OCI-LY1 (cell line): ENCODE data around the gene DACT2.

Source experiments
- EZH2 ChIP-seq: fragments of 200-600 bp; sonication (generic), shearing (Covaris generic); IDR thresholded peaks from 2 replicates; pipeline ENCODE4 v1.8.0; 2017; ENCODE audit warnings: borderline replicate concordance, mixed run types, mild to moderate bottlenecking, antibody characterized with exemption, low read length, moderate library complexity, mixed read lengths
- TF ChIP-seq, protein P1 (sequence below): fragments of 200-600 bp; sonication (generic), shearing (Covaris generic); IDR thresholded peaks from 2 replicates; pipeline ENCODE4 v1.5.1; 2017; ENCODE audit warnings: mild to moderate bottlenecking, antibody characterized with exemption, low read length, moderate library complexity, mixed read lengths

DNA sequence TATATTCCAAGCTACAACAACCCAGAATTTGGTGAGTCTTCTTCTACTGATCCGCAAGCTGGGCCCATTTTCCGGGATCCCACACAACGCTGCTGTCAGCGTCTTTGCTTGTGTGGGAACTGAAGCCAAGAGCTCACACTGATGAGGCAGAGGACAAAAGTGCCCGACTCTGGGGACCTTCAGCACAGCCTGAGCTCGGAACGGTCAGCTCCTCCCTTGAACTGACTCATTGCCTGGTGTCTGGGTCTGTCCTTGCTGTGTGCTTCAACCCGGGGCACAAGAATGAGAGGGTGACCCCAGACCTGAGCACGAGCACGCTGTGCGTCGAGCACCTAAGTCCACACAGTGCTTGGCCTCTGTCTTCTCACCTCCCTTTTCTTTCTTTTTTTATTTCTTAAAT is 33.5 kb downstream of the DACT2 start:
- TF ChIP-seq EZH2: no peak
- TF ChIP-seq, protein P1, sequence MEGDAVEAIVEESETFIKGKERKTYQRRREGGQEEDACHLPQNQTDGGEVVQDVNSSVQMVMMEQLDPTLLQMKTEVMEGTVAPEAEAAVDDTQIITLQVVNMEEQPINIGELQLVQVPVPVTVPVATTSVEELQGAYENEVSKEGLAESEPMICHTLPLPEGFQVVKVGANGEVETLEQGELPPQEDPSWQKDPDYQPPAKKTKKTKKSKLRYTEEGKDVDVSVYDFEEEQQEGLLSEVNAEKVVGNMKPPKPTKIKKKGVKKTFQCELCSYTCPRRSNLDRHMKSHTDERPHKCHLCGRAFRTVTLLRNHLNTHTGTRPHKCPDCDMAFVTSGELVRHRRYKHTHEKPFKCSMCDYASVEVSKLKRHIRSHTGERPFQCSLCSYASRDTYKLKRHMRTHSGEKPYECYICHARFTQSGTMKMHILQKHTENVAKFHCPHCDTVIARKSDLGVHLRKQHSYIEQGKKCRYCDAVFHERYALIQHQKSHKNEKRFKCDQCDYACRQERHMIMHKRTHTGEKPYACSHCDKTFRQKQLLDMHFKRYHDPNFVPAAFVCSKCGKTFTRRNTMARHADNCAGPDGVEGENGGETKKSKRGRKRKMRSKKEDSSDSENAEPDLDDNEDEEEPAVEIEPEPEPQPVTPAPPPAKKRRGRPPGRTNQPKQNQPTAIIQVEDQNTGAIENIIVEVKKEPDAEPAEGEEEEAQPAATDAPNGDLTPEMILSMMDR: no peak
